HepG2 (cell line): ENCODE measurements around the gene DLX4. TPM values are rescaled to one million over a fixed set of nuclear protein-coding genes. Genes with fewer than 3 reads are reported as not detected.

Experiments used
- AGO1 ChIP-seq: fragments of 200-400 bp; formaldehyde crosslinking; IDR thresholded peaks from 2 replicates; pipeline ENCODE4 v1.6.1; 2017; ENCODE audit warnings: mild to moderate bottlenecking, low read depth, low read length, moderate library complexity; ENCODE audit not compliant: poor library complexity, severe bottlenecking
- CEBPG ChIP-seq: IDR thresholded peaks from 2 replicates; pipeline ENCODE4 v1.6.1; 2016
- DPF2 ChIP-seq: sonication (generic); formaldehyde crosslinking; IDR thresholded peaks from 2 replicates; pipeline ENCODE4 v1.4.0; 2020; ENCODE audit warnings: mild to moderate bottlenecking, low read depth, missing genetic modification reagents, borderline replicate concordance
- FOXO1 ChIP-seq: sonication (generic); formaldehyde crosslinking; IDR thresholded peaks from 2 replicates; pipeline ENCODE4 v1.4.0; 2020; ENCODE audit warnings: missing genetic modification reagents
- MAF1 ChIP-seq: sonication (generic); formaldehyde crosslinking; IDR thresholded peaks from 2 replicates; pipeline ENCODE4 v1.5.0; 2020; ENCODE audit warnings: missing genetic modification reagents, borderline replicate concordance
- NFATC3 ChIP-seq: sonication (generic); formaldehyde crosslinking; IDR thresholded peaks from 2 replicates; pipeline ENCODE4 v1.5.1; 2020; ENCODE audit warnings: mild to moderate bottlenecking, missing genetic modification reagents
- ZNF607 ChIP-seq: sonication (generic); formaldehyde crosslinking; IDR thresholded peaks from 2 replicates; pipeline ENCODE4 v1.5.1; 2020; ENCODE audit warnings: missing genetic modification reagents, mild to moderate bottlenecking, borderline replicate concordance
- polyA plus RNA-seq, 8 experiments: library from polyadenylated mRNA; depleted of rRNA in 3 of 8; stranded (reverse) in 7 of 8; unstranded in 1 of 8; fragments of >200 nt; fragmentation: Illumina TruSeq in 4 of 8; extraction: Trizol in 4 of 8; gene quantifications; 2 replicates each; pipeline versions ENCODE4 v1.2.1 to v1.2.3, GENCODE V29; 2011 to 2016; ENCODE audit warnings: low read depth in 4 of 8, missing spikeins in 1 of 8, mixed read lengths in 1 of 8; ENCODE audit not compliant: insufficient read depth in 1 of 8
- total RNA-seq, 5 experiments: library from RNA; depleted of rRNA; stranded (reverse); fragments of >200 nt; fragmentation: Illumina TruSeq; extraction: Trizol; gene quantifications; 2 replicates each; pipeline ENCODE4 v1.2.3, GENCODE V29; 2016; ENCODE audit warnings: low read depth in 1 of 5
- TF ChIP-seq, protein P1 (sequence below): sonication (generic); formaldehyde crosslinking; IDR thresholded peaks from 2 replicates; pipeline ENCODE4 v1.4.0; 2020; ENCODE audit warnings: mild to moderate bottlenecking, missing genetic modification reagents
- TF ChIP-seq, protein P2 (sequence below): sonication (generic); formaldehyde crosslinking; IDR thresholded peaks from 2 replicates; pipeline ENCODE4 v1.5.1; 2020; ENCODE audit warnings: mild to moderate bottlenecking, missing genetic modification reagents, moderate library complexity
- TF ChIP-seq, protein P3 (sequence below): sonication (generic); formaldehyde crosslinking; IDR thresholded peaks from 2 replicates; pipeline ENCODE4 v1.4.0; 2020; ENCODE audit warnings: missing genetic modification reagents, borderline replicate concordance
- TF ChIP-seq, protein P4 (sequence below): sonication (generic); formaldehyde crosslinking; conservative IDR thresholded peaks from 2 replicates; pipeline ENCODE4 v1.4.0; 2020; ENCODE audit warnings: missing genetic modification reagents
- TF ChIP-seq, protein P5 (sequence below): IDR thresholded peaks from 2 replicates; pipeline ENCODE4 v1.6.1; 2012; ENCODE audit warnings: inconsistent platforms

Gene DLX4
- total and polyA plus RNA-seq, 2 of the 13 experiments (the other 11 are each of a cell fraction or from before 2014, with no cell fraction given) = 0.55 to 2.3 TPM

DNA sequence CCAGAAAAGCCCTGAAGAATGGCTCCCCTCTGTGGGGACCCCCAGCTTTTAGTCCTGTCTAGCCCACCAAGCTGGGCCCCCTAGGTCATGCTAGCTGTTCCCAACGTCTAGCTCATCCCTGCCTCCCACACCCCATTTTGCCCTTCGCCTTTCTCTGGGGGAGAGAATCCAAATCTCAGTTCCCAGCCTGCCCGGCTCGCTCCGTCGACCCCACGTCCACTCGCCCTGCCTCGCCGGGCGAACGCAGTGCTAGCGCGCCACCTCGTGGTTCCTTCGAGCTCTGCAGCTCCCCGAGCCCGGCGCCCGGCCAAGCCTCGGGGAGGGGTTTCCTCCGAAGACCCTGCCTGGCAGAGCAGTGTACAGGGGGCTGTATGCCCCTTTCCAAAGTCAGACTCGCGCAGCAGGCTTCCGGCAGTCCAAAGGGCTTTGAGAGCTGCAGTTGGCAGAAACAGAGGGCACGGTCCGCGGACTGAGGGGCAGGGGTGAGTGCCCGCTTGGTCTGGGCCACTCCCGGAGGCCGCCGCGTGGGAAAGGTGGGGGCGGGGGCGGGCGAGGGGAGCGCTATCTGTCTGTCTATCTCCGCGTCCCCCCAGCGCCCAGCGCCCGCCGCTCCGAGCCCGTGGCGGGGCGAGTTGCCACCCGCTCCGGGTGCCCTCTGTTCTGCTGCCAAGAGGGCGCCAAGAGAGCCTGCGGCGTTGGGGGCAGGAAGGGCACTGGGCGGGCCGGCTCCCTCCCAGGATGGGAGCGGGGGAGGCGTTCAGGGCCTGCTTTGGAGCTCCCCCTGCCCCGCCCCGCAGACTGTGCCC, 27.7 kb downstream of the DLX4 start (continued):
- TF ChIP-seq FOXO1 (peak; percentile 29; the same call in 1 of the 2 replicates), MAF1 (CRISPR knock-in tag) (no peak), ZNF607 (CRISPR knock-in tag) (no peak), NFATC3 (CRISPR knock-in tag) (peak; percentile 79; the same call in 1 of the 2 replicates), CEBPG (CRISPR knock-in tag) (0 out of 2 replicates have a peak, but pooled peaks have one; percentile 3), AGO1 (peak; percentile 60), DPF2 (CRISPR knock-in tag) (no peak)
- TF ChIP-seq, protein P1, sequence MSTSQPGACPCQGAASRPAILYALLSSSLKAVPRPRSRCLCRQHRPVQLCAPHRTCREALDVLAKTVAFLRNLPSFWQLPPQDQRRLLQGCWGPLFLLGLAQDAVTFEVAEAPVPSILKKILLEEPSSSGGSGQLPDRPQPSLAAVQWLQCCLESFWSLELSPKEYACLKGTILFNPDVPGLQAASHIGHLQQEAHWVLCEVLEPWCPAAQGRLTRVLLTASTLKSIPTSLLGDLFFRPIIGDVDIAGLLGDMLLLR = no peak
- TF ChIP-seq, protein P2, sequence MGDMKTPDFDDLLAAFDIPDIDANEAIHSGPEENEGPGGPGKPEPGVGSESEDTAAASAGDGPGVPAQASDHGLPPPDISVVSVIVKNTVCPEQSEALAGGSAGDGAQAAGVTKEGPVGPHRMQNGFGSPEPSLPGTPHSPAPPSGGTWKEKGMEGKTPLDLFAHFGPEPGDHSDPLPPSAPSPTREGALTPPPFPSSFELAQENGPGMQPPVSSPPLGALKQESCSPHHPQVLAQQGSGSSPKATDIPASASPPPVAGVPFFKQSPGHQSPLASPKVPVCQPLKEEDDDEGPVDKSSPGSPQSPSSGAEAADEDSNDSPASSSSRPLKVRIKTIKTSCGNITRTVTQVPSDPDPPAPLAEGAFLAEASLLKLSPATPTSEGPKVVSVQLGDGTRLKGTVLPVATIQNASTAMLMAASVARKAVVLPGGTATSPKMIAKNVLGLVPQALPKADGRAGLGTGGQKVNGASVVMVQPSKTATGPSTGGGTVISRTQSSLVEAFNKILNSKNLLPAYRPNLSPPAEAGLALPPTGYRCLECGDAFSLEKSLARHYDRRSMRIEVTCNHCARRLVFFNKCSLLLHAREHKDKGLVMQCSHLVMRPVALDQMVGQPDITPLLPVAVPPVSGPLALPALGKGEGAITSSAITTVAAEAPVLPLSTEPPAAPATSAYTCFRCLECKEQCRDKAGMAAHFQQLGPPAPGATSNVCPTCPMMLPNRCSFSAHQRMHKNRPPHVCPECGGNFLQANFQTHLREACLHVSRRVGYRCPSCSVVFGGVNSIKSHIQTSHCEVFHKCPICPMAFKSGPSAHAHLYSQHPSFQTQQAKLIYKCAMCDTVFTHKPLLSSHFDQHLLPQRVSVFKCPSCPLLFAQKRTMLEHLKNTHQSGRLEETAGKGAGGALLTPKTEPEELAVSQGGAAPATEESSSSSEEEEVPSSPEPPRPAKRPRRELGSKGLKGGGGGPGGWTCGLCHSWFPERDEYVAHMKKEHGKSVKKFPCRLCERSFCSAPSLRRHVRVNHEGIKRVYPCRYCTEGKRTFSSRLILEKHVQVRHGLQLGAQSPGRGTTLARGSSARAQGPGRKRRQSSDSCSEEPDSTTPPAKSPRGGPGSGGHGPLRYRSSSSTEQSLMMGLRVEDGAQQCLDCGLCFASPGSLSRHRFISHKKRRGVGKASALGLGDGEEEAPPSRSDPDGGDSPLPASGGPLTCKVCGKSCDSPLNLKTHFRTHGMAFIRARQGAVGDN (CRISPR knock-in tag) = peak; percentile 56; the same call in 1 of the 2 replicates
- TF ChIP-seq, protein P3, sequence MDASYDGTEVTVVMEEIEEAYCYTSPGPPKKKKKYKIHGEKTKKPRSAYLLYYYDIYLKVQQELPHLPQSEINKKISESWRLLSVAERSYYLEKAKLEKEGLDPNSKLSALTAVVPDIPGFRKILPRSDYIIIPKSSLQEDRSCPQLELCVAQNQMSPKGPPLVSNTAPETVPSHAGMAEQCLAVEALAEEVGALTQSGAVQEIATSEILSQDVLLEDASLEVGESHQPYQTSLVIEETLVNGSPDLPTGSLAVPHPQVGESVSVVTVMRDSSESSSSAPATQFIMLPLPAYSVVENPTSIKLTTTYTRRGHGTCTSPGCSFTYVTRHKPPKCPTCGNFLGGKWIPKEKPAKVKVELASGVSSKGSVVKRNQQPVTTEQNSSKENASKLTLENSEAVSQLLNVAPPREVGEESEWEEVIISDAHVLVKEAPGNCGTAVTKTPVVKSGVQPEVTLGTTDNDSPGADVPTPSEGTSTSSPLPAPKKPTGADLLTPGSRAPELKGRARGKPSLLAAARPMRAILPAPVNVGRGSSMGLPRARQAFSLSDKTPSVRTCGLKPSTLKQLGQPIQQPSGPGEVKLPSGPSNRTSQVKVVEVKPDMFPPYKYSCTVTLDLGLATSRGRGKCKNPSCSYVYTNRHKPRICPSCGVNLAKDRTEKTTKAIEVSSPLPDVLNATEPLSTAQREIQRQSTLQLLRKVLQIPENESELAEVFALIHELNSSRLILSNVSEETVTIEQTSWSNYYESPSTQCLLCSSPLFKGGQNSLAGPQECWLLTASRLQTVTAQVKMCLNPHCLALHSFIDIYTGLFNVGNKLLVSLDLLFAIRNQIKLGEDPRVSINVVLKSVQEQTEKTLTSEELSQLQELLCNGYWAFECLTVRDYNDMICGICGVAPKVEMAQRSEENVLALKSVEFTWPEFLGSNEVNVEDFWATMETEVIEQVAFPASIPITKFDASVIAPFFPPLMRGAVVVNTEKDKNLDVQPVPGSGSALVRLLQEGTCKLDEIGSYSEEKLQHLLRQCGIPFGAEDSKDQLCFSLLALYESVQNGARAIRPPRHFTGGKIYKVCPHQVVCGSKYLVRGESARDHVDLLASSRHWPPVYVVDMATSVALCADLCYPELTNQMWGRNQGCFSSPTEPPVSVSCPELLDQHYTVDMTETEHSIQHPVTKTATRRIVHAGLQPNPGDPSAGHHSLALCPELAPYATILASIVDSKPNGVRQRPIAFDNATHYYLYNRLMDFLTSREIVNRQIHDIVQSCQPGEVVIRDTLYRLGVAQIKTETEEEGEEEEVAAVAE (CRISPR knock-in tag) = peak; percentile 84
- TF ChIP-seq, protein P4, sequence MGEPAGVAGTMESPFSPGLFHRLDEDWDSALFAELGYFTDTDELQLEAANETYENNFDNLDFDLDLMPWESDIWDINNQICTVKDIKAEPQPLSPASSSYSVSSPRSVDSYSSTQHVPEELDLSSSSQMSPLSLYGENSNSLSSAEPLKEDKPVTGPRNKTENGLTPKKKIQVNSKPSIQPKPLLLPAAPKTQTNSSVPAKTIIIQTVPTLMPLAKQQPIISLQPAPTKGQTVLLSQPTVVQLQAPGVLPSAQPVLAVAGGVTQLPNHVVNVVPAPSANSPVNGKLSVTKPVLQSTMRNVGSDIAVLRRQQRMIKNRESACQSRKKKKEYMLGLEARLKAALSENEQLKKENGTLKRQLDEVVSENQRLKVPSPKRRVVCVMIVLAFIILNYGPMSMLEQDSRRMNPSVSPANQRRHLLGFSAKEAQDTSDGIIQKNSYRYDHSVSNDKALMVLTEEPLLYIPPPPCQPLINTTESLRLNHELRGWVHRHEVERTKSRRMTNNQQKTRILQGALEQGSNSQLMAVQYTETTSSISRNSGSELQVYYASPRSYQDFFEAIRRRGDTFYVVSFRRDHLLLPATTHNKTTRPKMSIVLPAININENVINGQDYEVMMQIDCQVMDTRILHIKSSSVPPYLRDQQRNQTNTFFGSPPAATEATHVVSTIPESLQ (CRISPR knock-in tag) = no peak
- TF ChIP-seq, protein P5, sequence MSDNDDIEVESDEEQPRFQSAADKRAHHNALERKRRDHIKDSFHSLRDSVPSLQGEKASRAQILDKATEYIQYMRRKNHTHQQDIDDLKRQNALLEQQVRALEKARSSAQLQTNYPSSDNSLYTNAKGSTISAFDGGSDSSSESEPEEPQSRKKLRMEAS = peak; percentile 44; the same call in 1 of the 2 replicates
